IMR-90 (cell line): ENCODE data around the gene A3GALT2. TPM values are rescaled to one million over a fixed set of nuclear protein-coding genes. Genes with fewer than 3 reads are reported as not detected.
A peak's percentile ranks its signal among the peaks of the same experiment; 100 is the strongest.

Experiments
- ATAC-seq: fragments of 200-7000 bp; cut with Tn5 transposase; 2 replicates; pipeline ENCODE4 v1.9.1; 2020; ENCODE audit warnings: low read depth, mild to moderate bottlenecking, moderate library complexity
- BruUV-seq: library from RNA; stranded (reverse); fragments of 400-500 nt; replicated peaks from 2 replicates; lab custom pipeline; 2021; lab: Mats Ljungman, UMichigan
- CTCF ChIA-PET: fragments of 300-600 bp; formaldehyde crosslinking; extraction: SDS; loops from one replicate; lab custom pipeline; 2021; ENCODE audit warnings: antibody characterized with exemption; lab: Yijun Ruan, JAX
- POLR2A ChIA-PET: fragments of 300-600 bp; sonication (Branson Sonifier 250); formaldehyde crosslinking; loops from one replicate; lab custom pipeline; 2022; ENCODE audit warnings: antibody characterized with exemption; ENCODE audit not compliant: unreplicated experiment; lab: Charles Lee
- DNase-seq: peaks from one replicate; pipeline ENCODE4 v3.0.0; 2013
- H2AFZ ChIP-seq: replicated peaks from 2 replicates; pipeline ENCODE3; 2013; ENCODE audit warnings: low read length, mild to moderate bottlenecking; ENCODE audit not compliant: poor library complexity
- H2AK5ac ChIP-seq: 2 replicates; pipeline ENCODE4 v1.6.1; 2013; ENCODE audit warnings: low read depth, low read length, inconsistent platforms
- H2AK9ac ChIP-seq: replicated peaks from 2 replicates; pipeline ENCODE3; 2013; ENCODE audit warnings: mild to moderate bottlenecking, low read depth, low read length, moderate library complexity; ENCODE audit not compliant: poor library complexity
- H2BK120ac ChIP-seq: 2 replicates; pipeline ENCODE4 v1.6.1; 2013; ENCODE audit warnings: low read depth, low read length, inconsistent platforms
- H2BK15ac ChIP-seq: 3 replicates; pipeline ENCODE4 v1.6.1; 2013; ENCODE audit warnings: low read depth, low read length, inconsistent platforms
- H2BK20ac ChIP-seq: 2 replicates; pipeline ENCODE4 v1.6.1; 2013; ENCODE audit warnings: low read depth, mild to moderate bottlenecking, inconsistent platforms, low read length, moderate library complexity
- H2BK5ac ChIP-seq: 2 replicates; pipeline ENCODE4 v1.6.1; 2013; ENCODE audit warnings: mild to moderate bottlenecking, low read depth, low read length, inconsistent platforms; ENCODE audit not compliant: poor library complexity, severe bottlenecking
- H3K14ac ChIP-seq: replicated peaks from 2 replicates; pipeline ENCODE4 v1.6.1; 2013; ENCODE audit warnings: low read depth, low read length, inconsistent platforms
- H3K18ac ChIP-seq: 2 replicates; pipeline ENCODE4 v1.6.1; 2013; ENCODE audit warnings: low read depth, low read length, control low read depth
- H3K23ac ChIP-seq: 2 replicates; pipeline ENCODE4 v1.6.1; 2013; ENCODE audit warnings: low read depth, low read length, inconsistent platforms
- H3K27ac ChIP-seq: 2 replicates; pipeline ENCODE4 v1.5.1; 2013; ENCODE audit warnings: mild to moderate bottlenecking, control low read depth, low read length; ENCODE audit not compliant: insufficient read depth
- H3K27me3 ChIP-seq: 2 replicates; pipeline ENCODE4 v1.6.1; 2013; ENCODE audit warnings: low read length; ENCODE audit not compliant: control insufficient read depth, insufficient read depth
- H3K36me3 ChIP-seq: 2 replicates; pipeline ENCODE4 v1.6.1; 2013; ENCODE audit warnings: low read length, mixed read lengths; ENCODE audit not compliant: control insufficient read depth, insufficient read depth
- H3K4ac ChIP-seq: 2 replicates; pipeline ENCODE4 v1.6.1; 2013; ENCODE audit warnings: low read depth, low read length, inconsistent platforms
- H3K4me1 ChIP-seq: 2 replicates; pipeline ENCODE4 v1.6.1; 2013; ENCODE audit warnings: low read length, mixed read lengths; ENCODE audit not compliant: control insufficient read depth, insufficient read depth
- H3K4me2 ChIP-seq: 2 replicates; pipeline ENCODE4 v1.6.1; 2013; ENCODE audit warnings: low read depth, mild to moderate bottlenecking, control low read depth, low read length, moderate library complexity
- H3K4me3 ChIP-seq: 2 replicates; pipeline ENCODE4 v1.5.1; 2013; ENCODE audit warnings: low read depth, mild to moderate bottlenecking, control low read depth, low read length, moderate library complexity; ENCODE audit not compliant: insufficient read depth
- H3K56ac ChIP-seq: 2 replicates; pipeline ENCODE4 v1.6.1; 2013; ENCODE audit warnings: low read length, inconsistent platforms; ENCODE audit not compliant: insufficient read depth; ENCODE audit errors: extremely low read depth
- H3K79me1 ChIP-seq, 2 experiments: 2 replicates each; pipeline ENCODE4 v1.6.1; 2013; ENCODE audit warnings: low read length in 2 of 2, inconsistent platforms in 1 of 2, low read depth in 1 of 2
- H3K9ac ChIP-seq: 2 replicates; pipeline ENCODE4 v1.6.1; 2013; ENCODE audit warnings: low read depth, low read length, control low read depth
- H3K9me1 ChIP-seq: 2 replicates; pipeline ENCODE4 v1.6.1; 2013; ENCODE audit warnings: low read length, inconsistent platforms; ENCODE audit not compliant: insufficient read depth
- H3K9me3 ChIP-seq: 2 replicates; pipeline ENCODE4 v1.6.1; 2013; ENCODE audit warnings: low read length; ENCODE audit not compliant: control insufficient read depth, insufficient read depth
- H4K20me1 ChIP-seq: 2 replicates; pipeline ENCODE4 v1.6.1; 2013; ENCODE audit warnings: low read length, inconsistent platforms; ENCODE audit not compliant: insufficient read depth
- H4K5ac ChIP-seq: 2 replicates; pipeline ENCODE4 v1.6.1; 2013; ENCODE audit warnings: mild to moderate bottlenecking, low read depth, low read length, control low read depth
- H4K8ac ChIP-seq, 2 experiments: 2 replicates each; pipeline ENCODE4 v1.6.1; 2013; ENCODE audit warnings: low read depth in 2 of 2, low read length in 2 of 2, control low read depth in 1 of 2, inconsistent platforms in 1 of 2
- H4K91ac ChIP-seq: 2 replicates; pipeline ENCODE4 v1.6.1; 2013; ENCODE audit warnings: low read depth, low read length, inconsistent platforms; ENCODE audit not compliant: insufficient read depth
- CEBPB ChIP-seq: IDR thresholded peaks from 2 replicates; pipeline ENCODE4 v1.6.1; 2012; ENCODE audit warnings: low read depth, low read length, improper control_type of control experiment
- MAFK ChIP-seq: IDR thresholded peaks from 2 replicates; pipeline ENCODE4 v1.6.1; 2012; ENCODE audit warnings: low read depth, low read length, improper control_type of control experiment
- POLR2A ChIP-seq: IDR thresholded peaks from 2 replicates; pipeline ENCODE4 v1.6.1; 2012; ENCODE audit warnings: mild to moderate bottlenecking, low read depth, low read length
- WGBS, 2 experiments: methylation state at CpG; one replicate each; pipeline versions ENCODE4 v1.1.5 to v1.1.7; 2013; ENCODE audit warnings: missing lambda C conversion rate in 2 of 2; ENCODE audit not compliant: insufficient read length in 1 of 2; ENCODE audit errors: extremely low coverage in 2 of 2; 5-methylcytosine and 5-hydroxymethylcytosine counted together
- dilution Hi-C: fragments of 300-500 bp; cut with HindIII; formaldehyde crosslinking; loops from one replicate; pipeline ENCODE4 v1.14.3; 2018; ENCODE audit warnings: low sequenced_read_pairs; ENCODE audit not compliant: unreplicated experiment
- in situ Hi-C: fragments of 300-500 bp; cut with MboI; formaldehyde crosslinking; loops from 3 replicates; pipeline ENCODE4 v1.14.3; 2019; ENCODE audit warnings: low sequenced_read_pairs, inconsistent platforms, mixed read lengths
- intact Hi-C: fragments of 100-400 bp; cut with micrococcal nuclease; formaldehyde crosslinking; loops from 2 replicates; pipeline ENCODE4 v1.10.0; 2022
- polyA plus RNA-seq, 3 experiments: library from polyadenylated mRNA; depleted of rRNA; stranded (reverse); fragments of >200 nt; gene quantifications; 2 replicates each; pipeline ENCODE4 v1.2.3, GENCODE V29; 2012; ENCODE audit warnings: low replicate concordance in 1 of 3
- total RNA-seq: library from RNA; depleted of rRNA; stranded (reverse); fragments of >200 nt; gene quantifications from 2 replicates; pipeline ENCODE4 v1.2.3, GENCODE V29; 2012

The A3GALT2 gene
- total and polyA plus RNA-seq, 2 of the 4 experiments (the other 2 are of a cell fraction), result not detected

DNA sequence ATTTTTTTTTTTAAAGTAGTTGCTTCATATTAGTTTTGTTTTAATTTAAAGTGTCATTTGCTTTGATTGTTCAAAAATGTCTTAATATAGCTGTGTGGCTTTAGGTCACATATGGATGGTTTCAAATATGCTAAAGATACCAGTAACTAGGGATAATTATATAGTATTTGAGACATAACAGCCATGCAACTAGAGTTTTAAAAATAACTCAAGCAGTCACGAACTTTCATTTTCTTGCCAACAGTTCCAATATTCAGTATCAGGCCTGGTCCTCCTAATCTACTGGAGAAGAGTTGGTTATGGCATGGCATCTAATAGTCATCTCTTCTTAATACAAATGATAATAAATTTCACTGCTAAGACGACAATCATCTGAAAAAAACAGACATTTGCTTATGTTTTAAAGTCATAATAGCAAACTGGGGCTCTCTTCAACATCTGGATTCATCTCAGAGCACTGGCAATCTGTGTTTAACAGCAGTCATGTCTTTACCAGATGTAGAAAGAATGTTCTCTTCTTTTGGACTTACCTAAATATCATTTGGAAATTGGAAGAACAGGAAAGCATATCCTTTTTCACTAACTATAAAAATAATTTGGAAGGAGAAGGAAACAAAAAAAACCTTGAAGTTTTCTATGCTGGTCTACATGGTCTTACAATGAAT lies 24.1 kb upstream of the A3GALT2 start:
- no peak overlapping the region for H2AFZ ChIP-seq
- H3K27ac ChIP-seq, result peak overlapping the region; percentile 68
- BruUV-seq, result no TSS peak

More for the DNA sequence above, 24.1 kb upstream of the A3GALT2 start:
- H2BK15ac ChIP-seq, result no peak overlapping the region
- H3K4me3 ChIP-seq, result no peak overlapping the region
- H3K9me3 ChIP-seq, result no peaks in the 10 kb centered on the region
- no peak overlapping the region for H2AK9ac ChIP-seq
- peak overlapping the region; percentile 25 for H3K14ac ChIP-seq
- peak overlapping the region; percentile 6; the same call in 1 of the 2 replicates for H3K4ac ChIP-seq
- ChIA-PET CTCF (no interaction called here), POLR2A (no interaction called here)
- no peak overlapping the region for H3K18ac ChIP-seq
- H2BK5ac ChIP-seq, result peak overlapping the region; percentile 99
- H4K8ac ChIP-seq, result peak overlapping the region in 1 of 2 experiments; percentile 14; a peak in 1 of 4 replicates
- H2AK5ac ChIP-seq, result no peak overlapping the region
- TF ChIP-seq CEBPB (no peak), MAFK (no peak), POLR2A (no peak)
- H3K79me1 ChIP-seq, result peaks cover 1 to 33% of the 10 kb centered on the region in 2 experiments
- peak overlapping the region; percentile 22 for H3K4me2 ChIP-seq
- in situ Hi-C loops (no loop called here), dilution Hi-C loops (no loop called here), intact Hi-C loops (loop anchor here (5.0 kb wide), 1 partner anchor 48 kb away; no protein-coding TSS in a partner anchor)
- H4K5ac ChIP-seq, result no peak overlapping the region
- DNase-seq (no peak), ATAC-seq (no peak)
- H3K4me1 ChIP-seq, result peaks cover 32% of the 10 kb centered on the region
- H3K36me3 ChIP-seq, result peaks cover 22% of the 10 kb centered on the region
- H3K9ac ChIP-seq, result no peak overlapping the region
- no peak overlapping the region for H3K56ac ChIP-seq
- H3K9me1 ChIP-seq, result peaks cover 14% of the 10 kb centered on the region
- no CpG with 5 or more reads among the region's 2 CpGs for WGBS, 2 experiments
- no peak overlapping the region for H2BK20ac ChIP-seq
- H3K23ac ChIP-seq, result peak overlapping the region; percentile 69; the same call in 1 of the 2 replicates
- H4K91ac ChIP-seq, result no peak overlapping the region
- H4K20me1 ChIP-seq, result peaks cover 72% of the 10 kb centered on the region
- H2BK120ac ChIP-seq, result no peak overlapping the region
- no peaks in the 10 kb centered on the region for H3K27me3 ChIP-seq
